GM18505 (cell line): ENCODE results near the gene ZMIZ1.

Source experiments
- ATAC-seq: cut with Tn5 transposase; IDR thresholded peaks from one replicate; pipeline ENCODE4 v1.9.1; 2021; ENCODE audit not compliant: unreplicated experiment
- POLR2A ChIP-seq: IDR thresholded peaks from 4 replicates; pipeline ENCODE4 v1.6.1; 2011; ENCODE audit warnings: borderline replicate concordance; ENCODE audit not compliant: insufficient read depth, insufficient read length; ENCODE audit errors: extremely low read depth

The ZMIZ1 gene

GRCh38 chr10:79224263-79224949 lies 155.6 kb downstream of the ZMIZ1 start:
- no peak for TF ChIP-seq POLR2A
- no peak for ATAC-seq

GRCh38 chr10:79224992-79225391 lies 156.2 kb downstream of the ZMIZ1 start:
- ATAC-seq, result no peak

GRCh38 chr10:79226391-79227245 lies 157.9 kb downstream of the ZMIZ1 start:
- TF ChIP-seq POLR2A, result no peak
- ATAC-seq, result no peak

More at GRCh38 chr10:79224992-79225391, 156.2 kb downstream of the ZMIZ1 start:
- no peak for TF ChIP-seq POLR2A

DNA sequence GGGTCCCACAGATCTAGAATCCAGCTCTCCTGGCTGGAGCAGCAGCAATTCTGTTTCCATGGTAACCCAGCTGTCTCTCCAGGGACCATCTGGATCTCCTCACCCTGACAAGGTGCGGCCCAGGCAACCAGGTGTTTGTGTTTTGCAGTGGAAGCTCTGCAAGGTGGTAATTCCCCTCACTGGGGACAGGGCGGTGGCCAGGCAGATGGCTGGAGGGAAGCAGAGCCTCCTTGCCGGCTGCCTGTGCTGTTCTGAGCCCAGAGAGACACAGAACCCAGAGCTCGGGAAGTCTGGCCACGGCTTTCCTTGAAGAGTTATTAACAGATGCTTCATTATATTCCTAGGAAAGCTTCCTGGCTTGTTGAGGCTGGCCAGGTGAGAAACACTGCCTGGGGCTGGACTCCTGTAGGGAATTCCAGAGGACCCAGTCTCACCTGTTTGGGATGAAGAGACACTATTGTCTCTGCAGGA lies 160.3 kb downstream of the ZMIZ1 start:
- ATAC-seq, result no peak
- TF ChIP-seq POLR2A, result no peak

DNA sequence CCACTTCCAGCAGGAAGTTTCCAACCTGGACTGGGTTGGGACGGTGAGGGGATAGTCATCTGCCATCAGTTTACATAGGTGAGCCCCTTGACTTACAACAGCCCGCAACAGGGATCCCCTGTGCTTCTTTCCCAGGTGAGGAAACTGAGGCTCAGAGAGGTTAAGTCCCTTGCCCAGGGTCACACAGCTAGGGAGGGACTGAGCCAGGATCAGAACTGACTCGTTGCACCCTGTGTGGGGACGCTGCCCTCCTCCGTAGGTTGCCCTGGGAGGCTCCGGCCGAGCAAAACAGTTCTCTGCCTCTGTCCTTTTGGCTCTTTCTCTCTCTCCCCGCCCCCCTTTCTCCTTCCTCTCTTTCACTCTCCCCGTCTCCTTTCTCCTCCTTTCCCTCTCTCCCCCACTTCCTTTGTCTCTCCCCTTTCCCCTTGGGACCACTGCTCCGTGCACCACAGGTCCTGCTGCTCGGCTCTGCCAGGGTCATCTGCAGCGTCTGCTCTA lies 161.1 kb downstream of the ZMIZ1 start:
- no peak for TF ChIP-seq POLR2A
- no peak for ATAC-seq

DNA sequence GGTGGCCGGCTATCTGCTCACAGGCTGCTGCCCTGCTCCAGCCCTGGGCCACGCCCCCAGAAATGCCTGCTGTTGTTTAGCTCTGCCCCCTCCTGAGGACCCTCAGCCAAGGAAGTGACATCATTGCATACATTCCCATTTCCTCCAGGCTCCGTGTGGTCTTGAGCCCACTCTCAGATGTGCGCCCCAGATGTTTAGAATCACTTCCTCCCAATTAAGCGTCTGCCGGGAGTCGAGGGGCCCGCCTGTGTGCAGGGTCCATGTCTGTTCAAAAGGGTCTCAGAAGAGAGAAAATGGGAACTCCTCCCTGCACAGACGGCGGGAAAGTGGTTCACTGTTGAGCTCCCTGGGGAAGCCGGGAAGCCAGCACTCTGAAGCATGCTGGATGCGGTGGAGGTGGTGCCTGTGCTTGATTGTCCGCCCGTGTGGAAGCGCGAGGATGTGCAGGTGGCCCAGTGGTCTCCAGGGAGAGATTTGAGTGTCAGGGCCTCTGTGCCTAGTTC lies 161.6 kb downstream of the ZMIZ1 start:
- no peak for ATAC-seq
- TF ChIP-seq POLR2A, result no peak

GRCh38 chr10:79230850-79231249 lies 162.1 kb downstream of the ZMIZ1 start:
- ATAC-seq, result no peak
- TF ChIP-seq POLR2A, result no peak

DNA sequence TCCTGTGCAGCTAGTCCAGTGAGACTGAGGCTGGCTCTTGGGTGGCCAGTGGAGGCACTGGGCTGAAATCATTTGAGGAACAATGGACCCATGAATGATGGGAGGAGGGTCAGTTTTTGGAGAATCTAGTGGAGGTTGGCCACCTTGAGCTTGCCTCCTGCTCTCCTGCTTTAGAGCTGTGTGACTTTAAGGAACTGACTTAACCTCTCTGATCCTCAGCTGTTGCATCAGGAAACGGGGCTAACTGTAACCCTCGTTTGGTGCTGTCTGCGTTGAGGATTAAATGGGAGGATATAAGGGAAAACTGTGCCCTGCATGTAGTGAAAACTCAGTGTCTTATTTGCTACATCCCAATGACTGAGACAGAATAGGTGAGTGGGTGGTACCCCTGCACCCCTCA lies 163.1 kb downstream of the ZMIZ1 start:
- no peak for TF ChIP-seq POLR2A
- ATAC-seq, result no peak

DNA sequence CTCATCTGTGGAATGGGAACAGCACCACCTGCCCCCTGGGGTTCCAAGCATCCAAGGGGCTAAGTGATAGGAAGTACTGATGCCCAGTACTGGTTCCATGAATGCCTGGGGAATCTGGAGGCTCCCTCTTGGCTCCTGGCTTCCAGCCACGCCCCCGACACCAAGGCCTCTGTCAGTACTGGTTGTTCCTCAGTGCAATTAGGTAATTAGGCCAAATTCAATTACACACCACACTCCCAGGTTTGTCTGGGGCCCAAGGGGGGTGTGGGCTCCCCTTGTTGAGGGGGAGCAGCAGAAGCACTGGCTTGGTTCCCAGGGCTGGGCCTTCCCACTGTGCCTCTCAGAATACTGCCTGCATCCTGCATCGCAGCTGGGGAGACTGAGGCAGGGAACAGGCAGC lies 164.1 kb downstream of the ZMIZ1 start:
- no peak for ATAC-seq
- TF ChIP-seq POLR2A, result no peak

GRCh38 chr10:79234391-79235315 lies 165.9 kb downstream of the ZMIZ1 start:
- TF ChIP-seq POLR2A, result no peak
- no peak for ATAC-seq

DNA sequence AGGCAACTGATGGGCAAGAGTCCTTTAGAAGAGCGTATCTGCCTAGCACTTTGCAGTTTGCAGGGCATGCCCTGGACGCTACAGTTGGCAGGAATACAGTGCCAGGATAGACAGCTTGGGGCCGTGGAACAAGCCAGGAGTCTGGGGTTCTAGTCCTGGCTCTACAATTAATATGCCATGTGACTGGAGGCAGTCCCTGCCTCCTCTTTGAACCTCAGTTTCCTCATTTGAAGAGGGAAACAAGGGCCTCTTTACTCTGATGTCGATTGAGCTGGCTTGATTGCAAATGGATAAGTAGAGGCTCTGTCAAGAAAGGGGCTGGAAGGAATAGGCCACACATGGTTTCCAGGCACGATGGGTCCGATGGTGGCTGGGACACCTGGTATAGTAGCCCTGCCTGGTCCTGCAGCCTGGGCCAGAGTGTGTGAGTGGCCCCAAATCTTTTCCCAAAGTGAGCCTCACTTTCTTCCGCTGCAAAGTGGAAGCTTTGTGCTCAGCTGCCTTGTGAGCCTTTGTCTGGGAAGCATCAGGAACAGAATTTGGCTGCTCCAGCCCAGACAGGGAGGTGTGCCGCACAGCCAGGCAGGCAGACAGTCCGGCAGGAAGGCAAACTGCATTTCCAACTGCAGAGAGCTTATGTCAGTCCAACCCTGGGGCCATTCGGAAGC lies 167.1 kb downstream of the ZMIZ1 start:
- TF ChIP-seq POLR2A, result no peak

DNA sequence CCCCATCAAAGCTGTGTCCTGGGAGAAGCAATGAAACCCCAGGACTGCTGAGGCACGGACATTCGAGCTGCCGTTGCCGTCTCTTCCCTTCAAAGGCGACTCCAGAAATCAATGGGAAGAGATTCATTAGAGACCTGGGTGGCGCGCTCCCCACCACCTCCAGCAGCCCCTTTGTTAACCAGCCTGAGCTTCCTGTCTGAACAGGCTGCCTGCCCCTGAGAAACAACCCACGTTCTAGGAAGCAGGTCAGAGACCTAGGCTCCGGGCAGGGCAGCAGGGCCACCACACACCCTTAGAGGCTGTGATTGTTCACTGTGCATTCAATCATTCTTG lies 167.6 kb downstream of the ZMIZ1 start:
- ATAC-seq, result no peak
- TF ChIP-seq POLR2A, result no peak

More for the DNA sequence above, 167.1 kb downstream of the ZMIZ1 start:
- ATAC-seq, result no peak
